Esophagus squamous epithelium (tissue), 4 donors: Measurements from ENCODE around the gene DPM3.

Experiments used
- CTCF ChIP-seq, 6 experiments: fragments of 450-650 bp in 4 of 6; fragments of 200-600 bp in 2 of 6; sonication (generic) in 2 of 6; IDR thresholded peaks; one replicate each; pipeline ENCODE4 v1.5.1; 2016 to 2019; ENCODE audit warnings: antibody characterized with exemption in 6 of 6, mild to moderate bottlenecking in 4 of 6, moderate library complexity in 4 of 6
- POLR2A ChIP-seq, 4 donors: fragments of 450-650 bp; IDR thresholded peaks; one replicate each; pipeline ENCODE4 v1.6.1; 2017; ENCODE audit warnings: antibody characterized with exemption in 4 of 4, mild to moderate bottlenecking in 4 of 4, moderate library complexity in 3 of 4

DNA sequence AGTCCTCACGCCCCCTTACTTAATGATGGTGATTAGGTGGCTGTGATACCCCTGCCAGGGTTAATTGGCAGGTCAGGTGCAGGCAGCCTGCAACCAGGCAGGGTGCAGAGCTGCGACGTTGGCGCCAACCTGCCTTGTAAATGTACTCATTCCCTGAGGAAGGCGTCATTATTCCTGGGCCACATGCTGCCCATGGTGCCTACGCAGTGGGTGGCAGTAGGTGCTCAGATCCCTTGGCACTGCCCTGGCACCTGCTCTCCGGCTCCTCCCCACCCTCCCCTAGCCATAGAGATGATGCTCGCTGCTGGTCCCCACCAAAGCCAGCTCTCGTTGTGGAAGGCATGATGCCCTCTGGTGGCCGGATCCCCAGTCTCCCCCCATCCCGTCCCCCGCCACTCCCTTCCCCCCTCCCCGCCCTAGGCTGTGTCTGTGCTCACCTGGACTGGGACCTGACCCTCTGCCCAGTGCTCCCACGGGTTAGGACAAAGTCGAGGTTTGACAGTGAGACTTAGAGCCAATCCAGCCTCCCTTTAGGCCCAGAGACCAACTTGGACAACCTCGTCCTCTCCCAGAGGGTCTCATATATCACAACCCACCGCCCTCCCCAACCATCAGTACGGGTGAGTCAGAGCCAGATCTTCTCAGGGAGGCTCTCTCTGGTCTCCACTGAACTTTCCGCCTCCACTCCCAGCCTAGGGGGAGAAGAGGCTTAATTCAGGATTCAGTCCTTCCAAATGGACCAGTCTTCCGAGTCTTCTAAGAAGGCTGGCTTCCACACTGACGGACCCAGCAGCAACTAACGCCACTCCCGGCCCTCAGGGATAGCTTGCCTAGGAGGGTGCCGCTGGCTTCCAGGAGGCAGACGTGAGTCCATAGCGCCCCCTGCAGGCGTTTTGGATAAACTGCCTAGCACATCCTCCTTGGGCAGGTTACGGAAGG lies 27.1 kb upstream of the DPM3 start:
- TF ChIP-seq CTCF (IDR thresholded peaks at IDR 0.05) (peak; percentile 82 to 97 (median 94)), POLR2A (IDR thresholded peaks at IDR 0.05) (no peak)
